Activated CD4-positive, alpha-beta T cell treated with anti-CD3 and anti-CD28 coated beads for 24 hours (primary cell): ENCODE results near the gene ZNF764.
"Not testable (repeated sequence)": the region's sequence is repeated elsewhere in the genome, so short reads cannot be mapped to it uniquely, and the experiment has no call there.

Experiments
- DNase-seq, 2 donors: peaks; one replicate each; pipeline ENCODE4 v3.0.0-alpha.2; 2020; ENCODE audit warnings: low read depth in 2 of 2

The ZNF764 gene

GRCh38 chr16:30548416-30549253 is 9.5 kb downstream of the ZNF764 start:
- no peak for DNase-seq

- DNase-seq = no peak
Measured at GRCh38 chr16:30546115-30546514, 12.1 kb downstream of the ZNF764 start.

GRCh38 chr16:30543067-30543466 is 15.1 kb downstream of the ZNF764 start:
- no peak for DNase-seq

- DNase-seq = no peak
Measured at GRCh38 chr16:30541502-30542329, 16.5 kb downstream of the ZNF764 start.

- not testable (repeated sequence) for DNase-seq
Measured at GRCh38 chr16:30540916-30541464, 17.2 kb downstream of the ZNF764 start.

GRCh38 chr16:30539986-30540526 is 18.1 kb downstream of the ZNF764 start:
- DNase-seq = not testable (repeated sequence)

GRCh38 chr16:30539000-30539964 is 18.9 kb downstream of the ZNF764 start:
- DNase-seq = no peak

GRCh38 chr16:30536391-30537024 is 21.7 kb downstream of the ZNF764 start:
- not testable (repeated sequence) for DNase-seq

GRCh38 chr16:30535777-30536190 is 22.4 kb downstream of the ZNF764 start:
- DNase-seq = peak in 1 of 2 donors; percentile 58

- DNase-seq = no peak
Measured at GRCh38 chr16:30535106-30535776, 22.9 kb downstream of the ZNF764 start.

GRCh38 chr16:30534368-30535105 is 23.6 kb downstream of the ZNF764 start, which contains the start of gene ZNF747:
ZNF747 (minus strand) TSS chr16:30534858; CDS start chr16:30534679, 179 bp downstream.
- peak; percentile 86 to 87 for DNase-seq

- DNase-seq = no peak
Measured at GRCh38 chr16:30533748-30534367, 24.3 kb downstream of the ZNF764 start.

GRCh38 chr16:30533146-30533522 is 25.0 kb downstream of the ZNF764 start:
- DNase-seq = no peak

- DNase-seq = no peak
Measured at GRCh38 chr16:30532285-30533145, 25.7 kb downstream of the ZNF764 start.

GRCh38 chr16:30530163-30531037 is 27.8 kb downstream of the ZNF764 start:
- no peak for DNase-seq

- DNase-seq = no peak
Measured at GRCh38 chr16:30528799-30529457, 29.2 kb downstream of the ZNF764 start.
